IMR-90 (cell line): ENCODE measurements around the gene BRWD1. TPM values are rescaled to one million over a fixed set of nuclear protein-coding genes. Genes with fewer than 3 reads are reported as not detected.

Experiments
- ATAC-seq: fragments of 200-7000 bp; cut with Tn5 transposase; 2 replicates; pipeline ENCODE4 v1.9.1; 2020; ENCODE audit warnings: low read depth, mild to moderate bottlenecking, moderate library complexity
- BruUV-seq: library from RNA; stranded (reverse); fragments of 400-500 nt; replicated peaks from 2 replicates; lab custom pipeline; 2021; lab: Mats Ljungman, UMichigan
- CTCF ChIA-PET: fragments of 300-600 bp; formaldehyde crosslinking; extraction: SDS; loops from one replicate; lab custom pipeline; 2021; ENCODE audit warnings: antibody characterized with exemption; lab: Yijun Ruan, JAX
- POLR2A ChIA-PET: fragments of 300-600 bp; sonication (Branson Sonifier 250); formaldehyde crosslinking; loops from one replicate; lab custom pipeline; 2022; ENCODE audit warnings: antibody characterized with exemption; ENCODE audit not compliant: unreplicated experiment; lab: Charles Lee
- DNase-seq: peaks from one replicate; pipeline ENCODE4 v3.0.0; 2013
- H2AFZ ChIP-seq: replicated peaks from 2 replicates; pipeline ENCODE3; 2013; ENCODE audit warnings: low read length, mild to moderate bottlenecking; ENCODE audit not compliant: poor library complexity
- H2AK5ac ChIP-seq: 2 replicates; pipeline ENCODE4 v1.6.1; 2013; ENCODE audit warnings: low read depth, low read length, inconsistent platforms
- H2AK9ac ChIP-seq: replicated peaks from 2 replicates; pipeline ENCODE3; 2013; ENCODE audit warnings: mild to moderate bottlenecking, low read depth, low read length, moderate library complexity; ENCODE audit not compliant: poor library complexity
- H2BK120ac ChIP-seq: 2 replicates; pipeline ENCODE4 v1.6.1; 2013; ENCODE audit warnings: low read depth, low read length, inconsistent platforms
- H2BK15ac ChIP-seq: 3 replicates; pipeline ENCODE4 v1.6.1; 2013; ENCODE audit warnings: low read depth, low read length, inconsistent platforms
- H2BK20ac ChIP-seq: 2 replicates; pipeline ENCODE4 v1.6.1; 2013; ENCODE audit warnings: low read depth, mild to moderate bottlenecking, inconsistent platforms, low read length, moderate library complexity
- H2BK5ac ChIP-seq: 2 replicates; pipeline ENCODE4 v1.6.1; 2013; ENCODE audit warnings: mild to moderate bottlenecking, low read depth, low read length, inconsistent platforms; ENCODE audit not compliant: poor library complexity, severe bottlenecking
- H3K14ac ChIP-seq: replicated peaks from 2 replicates; pipeline ENCODE4 v1.6.1; 2013; ENCODE audit warnings: low read depth, low read length, inconsistent platforms
- H3K18ac ChIP-seq: 2 replicates; pipeline ENCODE4 v1.6.1; 2013; ENCODE audit warnings: low read depth, low read length, control low read depth
- H3K23ac ChIP-seq: 2 replicates; pipeline ENCODE4 v1.6.1; 2013; ENCODE audit warnings: low read depth, low read length, inconsistent platforms
- H3K27ac ChIP-seq: 2 replicates; pipeline ENCODE4 v1.5.1; 2013; ENCODE audit warnings: mild to moderate bottlenecking, control low read depth, low read length; ENCODE audit not compliant: insufficient read depth
- H3K27me3 ChIP-seq: 2 replicates; pipeline ENCODE4 v1.6.1; 2013; ENCODE audit warnings: low read length; ENCODE audit not compliant: control insufficient read depth, insufficient read depth
- H3K36me3 ChIP-seq: 2 replicates; pipeline ENCODE4 v1.6.1; 2013; ENCODE audit warnings: low read length, mixed read lengths; ENCODE audit not compliant: control insufficient read depth, insufficient read depth
- H3K4ac ChIP-seq: 2 replicates; pipeline ENCODE4 v1.6.1; 2013; ENCODE audit warnings: low read depth, low read length, inconsistent platforms
- H3K4me1 ChIP-seq: 2 replicates; pipeline ENCODE4 v1.6.1; 2013; ENCODE audit warnings: low read length, mixed read lengths; ENCODE audit not compliant: control insufficient read depth, insufficient read depth
- H3K4me2 ChIP-seq: 2 replicates; pipeline ENCODE4 v1.6.1; 2013; ENCODE audit warnings: low read depth, mild to moderate bottlenecking, control low read depth, low read length, moderate library complexity
- H3K4me3 ChIP-seq: 2 replicates; pipeline ENCODE4 v1.5.1; 2013; ENCODE audit warnings: low read depth, mild to moderate bottlenecking, control low read depth, low read length, moderate library complexity; ENCODE audit not compliant: insufficient read depth
- H3K56ac ChIP-seq: 2 replicates; pipeline ENCODE4 v1.6.1; 2013; ENCODE audit warnings: low read length, inconsistent platforms; ENCODE audit not compliant: insufficient read depth; ENCODE audit errors: extremely low read depth
- H3K79me1 ChIP-seq, 2 experiments: 2 replicates each; pipeline ENCODE4 v1.6.1; 2013; ENCODE audit warnings: low read length in 2 of 2, inconsistent platforms in 1 of 2, low read depth in 1 of 2
- H3K9ac ChIP-seq: 2 replicates; pipeline ENCODE4 v1.6.1; 2013; ENCODE audit warnings: low read depth, low read length, control low read depth
- H3K9me1 ChIP-seq: 2 replicates; pipeline ENCODE4 v1.6.1; 2013; ENCODE audit warnings: low read length, inconsistent platforms; ENCODE audit not compliant: insufficient read depth
- H3K9me3 ChIP-seq: 2 replicates; pipeline ENCODE4 v1.6.1; 2013; ENCODE audit warnings: low read length; ENCODE audit not compliant: control insufficient read depth, insufficient read depth
- H4K20me1 ChIP-seq: 2 replicates; pipeline ENCODE4 v1.6.1; 2013; ENCODE audit warnings: low read length, inconsistent platforms; ENCODE audit not compliant: insufficient read depth
- H4K5ac ChIP-seq: 2 replicates; pipeline ENCODE4 v1.6.1; 2013; ENCODE audit warnings: mild to moderate bottlenecking, low read depth, low read length, control low read depth
- H4K8ac ChIP-seq, 2 experiments: 2 replicates each; pipeline ENCODE4 v1.6.1; 2013; ENCODE audit warnings: low read depth in 2 of 2, low read length in 2 of 2, control low read depth in 1 of 2, inconsistent platforms in 1 of 2
- H4K91ac ChIP-seq: 2 replicates; pipeline ENCODE4 v1.6.1; 2013; ENCODE audit warnings: low read depth, low read length, inconsistent platforms; ENCODE audit not compliant: insufficient read depth
- BHLHE40 ChIP-seq: fragments of 150-350 bp; IDR thresholded peaks from 2 replicates; pipeline ENCODE4 v1.6.1; 2016; ENCODE audit warnings: mild to moderate bottlenecking, low read depth, low read length
- CEBPB ChIP-seq: IDR thresholded peaks from 2 replicates; pipeline ENCODE4 v1.6.1; 2012; ENCODE audit warnings: low read depth, low read length, improper control_type of control experiment
- CHD1 ChIP-seq: IDR thresholded peaks from 2 replicates; pipeline ENCODE4 v1.6.1; 2012; ENCODE audit warnings: low read depth, low read length, improper control_type of control experiment
- FOS ChIP-seq: fragments of 150-350 bp; IDR thresholded peaks from 2 replicates; pipeline ENCODE4 v1.6.1; 2016; ENCODE audit warnings: low read depth, low read length
- MAFK ChIP-seq: IDR thresholded peaks from 2 replicates; pipeline ENCODE4 v1.6.1; 2012; ENCODE audit warnings: low read depth, low read length, improper control_type of control experiment
- MAZ ChIP-seq: IDR thresholded peaks from 2 replicates; pipeline ENCODE4 v1.6.1; 2012; ENCODE audit warnings: low read depth, mild to moderate bottlenecking, low read length, improper control_type of control experiment, moderate library complexity, borderline replicate concordance
- MXI1 ChIP-seq: IDR thresholded peaks from 2 replicates; pipeline ENCODE4 v1.6.1; 2012; ENCODE audit warnings: low read depth, mild to moderate bottlenecking, low read length, moderate library complexity, borderline replicate concordance
- NFE2L2 ChIP-seq: fragments of 150-350 bp; IDR thresholded peaks from 2 replicates; pipeline ENCODE4 v1.6.1; 2016; ENCODE audit warnings: low read depth, mild to moderate bottlenecking, low read length
- POLR2A ChIP-seq: IDR thresholded peaks from 2 replicates; pipeline ENCODE4 v1.6.1; 2012; ENCODE audit warnings: mild to moderate bottlenecking, low read depth, low read length
- SMC3 ChIP-seq: fragments of 150-350 bp; IDR thresholded peaks from 2 replicates; pipeline ENCODE4 v1.6.1; 2016; ENCODE audit warnings: low read depth, mild to moderate bottlenecking, antibody characterized with exemption, low read length, moderate library complexity
- USF2 ChIP-seq: fragments of 150-350 bp; IDR thresholded peaks from 2 replicates; pipeline ENCODE4 v1.6.1; 2017; ENCODE audit warnings: mild to moderate bottlenecking, antibody characterized with exemption, low read length, low read depth
- WGBS, 2 experiments: methylation state at CpG; one replicate each; pipeline versions ENCODE4 v1.1.5 to v1.1.7; 2013; ENCODE audit warnings: missing lambda C conversion rate in 2 of 2; ENCODE audit not compliant: insufficient read length in 1 of 2; ENCODE audit errors: extremely low coverage in 2 of 2; 5-methylcytosine and 5-hydroxymethylcytosine counted together
- dilution Hi-C: fragments of 300-500 bp; cut with HindIII; formaldehyde crosslinking; loops from one replicate; pipeline ENCODE4 v1.14.3; 2018; ENCODE audit warnings: low sequenced_read_pairs; ENCODE audit not compliant: unreplicated experiment
- in situ Hi-C: fragments of 300-500 bp; cut with MboI; formaldehyde crosslinking; loops from 3 replicates; pipeline ENCODE4 v1.14.3; 2019; ENCODE audit warnings: low sequenced_read_pairs, inconsistent platforms, mixed read lengths
- intact Hi-C: fragments of 100-400 bp; cut with micrococcal nuclease; formaldehyde crosslinking; loops from 2 replicates; pipeline ENCODE4 v1.10.0; 2022
- polyA plus RNA-seq, 3 experiments: library from polyadenylated mRNA; depleted of rRNA; stranded (reverse); fragments of >200 nt; gene quantifications; 2 replicates each; pipeline ENCODE4 v1.2.3, GENCODE V29; 2012; ENCODE audit warnings: low replicate concordance in 1 of 3
- total RNA-seq: library from RNA; depleted of rRNA; stranded (reverse); fragments of >200 nt; gene quantifications from 2 replicates; pipeline ENCODE4 v1.2.3, GENCODE V29; 2012
- TF ChIP-seq, protein P1 (sequence below): conservative IDR thresholded peaks from 2 replicates; pipeline ENCODE4 v1.5.1; 2012; ENCODE audit warnings: mild to moderate bottlenecking, low read depth, low read length, improper control_type of control experiment
- TF ChIP-seq, protein P2 (sequence below): fragments of 150-350 bp; IDR thresholded peaks from 2 replicates; pipeline ENCODE4 v1.6.1; 2016; ENCODE audit warnings: low read depth, mild to moderate bottlenecking, low read length, moderate library complexity, borderline replicate concordance

The BRWD1 gene
- total and polyA plus RNA-seq, 2 of the 4 experiments (the other 2 are of a cell fraction) = 6.7 to 28.7 TPM

- peak within 1 kb of the TSS; percentile 98 for H2AK9ac ChIP-seq
- H3K9me3 ChIP-seq = no peaks in the 10 kb centered on the region
- H3K27me3 ChIP-seq = no peaks in the 10 kb centered on the region
- dilution Hi-C loops (no loop called here), intact Hi-C loops (loop anchor here (1.0 kb wide), 2 partner anchors 32 to 40 kb away; a partner anchor contains a TSS), in situ Hi-C loops (no loop called here)
- no peaks in the 10 kb centered on the region; the same call in 1 of the 2 replicates for H3K9me1 ChIP-seq
- peak within 1 kb of the TSS; percentile 79 for H3K27ac ChIP-seq
- BruUV-seq = no TSS peak
- peak; percentile 80 for ATAC-seq
- peak within 1 kb of the TSS; percentile 98 for H3K14ac ChIP-seq
- peak within 1 kb of the TSS; percentile 70 for H3K56ac ChIP-seq
- peak within 1 kb of the TSS; percentile 77 for H2BK120ac ChIP-seq
- H2BK20ac ChIP-seq = peak within 1 kb of the TSS; percentile 36; the same call in 1 of the 2 replicates
- peak within 1 kb of the TSS; percentile 98 for H3K23ac ChIP-seq
- peak within 1 kb of the TSS; percentile 91 for H2BK5ac ChIP-seq
- peaks cover 16 to 35% of the 10 kb centered on the region in 2 experiments for H3K79me1 ChIP-seq
- peak within 1 kb of the TSS; percentile 25; the same call in 1 of the 3 replicates for H2BK15ac ChIP-seq
- H4K8ac ChIP-seq = peak within 1 kb of the TSS; percentile 93 to 96
- peak within 1 kb of the TSS; percentile 85 for H4K5ac ChIP-seq
- POLR2A ChIA-PET = interaction anchor here (0.7 to 1.1 kb wide), 2 partner anchors 39 to 65 kb away, joined by 3 read pairs; no protein-coding TSS in a partner anchor
- CTCF ChIA-PET = no interaction called here
- peak within 1 kb of the TSS; percentile 94 for H3K4me3 ChIP-seq
- H3K4me1 ChIP-seq = peaks cover 5% of the 10 kb centered on the region
- H3K36me3 ChIP-seq = peaks cover 12% of the 10 kb centered on the region
- peaks cover 33% of the 10 kb centered on the region; the same call in 1 of the 2 replicates for H4K20me1 ChIP-seq
- H3K4ac ChIP-seq = peak within 1 kb of the TSS; percentile 82
- H2AK5ac ChIP-seq = peak within 1 kb of the TSS; percentile 59
- peak within 1 kb of the TSS; percentile 25; the same call in 1 of the 2 replicates for H3K18ac ChIP-seq
- peak; percentile 86 for DNase-seq
- peak within 1 kb of the TSS; percentile 90 for H3K9ac ChIP-seq
- H2AFZ ChIP-seq = peak within 1 kb of the TSS; percentile 92
- peak within 1 kb of the TSS; percentile 74 for H4K91ac ChIP-seq
- peak within 1 kb of the TSS; percentile 100 for H3K4me2 ChIP-seq
- 0% methylated on average over 45 of the region's 116 CpGs; no CpG with 5 or more reads in 1 of the 2 experiments for WGBS, 2 experiments
- TF ChIP-seq POLR2A (peak; percentile 85), NFE2L2 (no peak), BHLHE40 (peak; percentile 75; the same call in 1 of the 2 replicates), MAFK (no peak), MAZ (peak; percentile 65; the same call in 1 of the 2 replicates), CHD1 (no peak), FOS (no peak), SMC3 (no peak), MXI1 (peak; percentile 89), USF2 (no peak), CEBPB (no peak)
- TF ChIP-seq, protein P1, sequence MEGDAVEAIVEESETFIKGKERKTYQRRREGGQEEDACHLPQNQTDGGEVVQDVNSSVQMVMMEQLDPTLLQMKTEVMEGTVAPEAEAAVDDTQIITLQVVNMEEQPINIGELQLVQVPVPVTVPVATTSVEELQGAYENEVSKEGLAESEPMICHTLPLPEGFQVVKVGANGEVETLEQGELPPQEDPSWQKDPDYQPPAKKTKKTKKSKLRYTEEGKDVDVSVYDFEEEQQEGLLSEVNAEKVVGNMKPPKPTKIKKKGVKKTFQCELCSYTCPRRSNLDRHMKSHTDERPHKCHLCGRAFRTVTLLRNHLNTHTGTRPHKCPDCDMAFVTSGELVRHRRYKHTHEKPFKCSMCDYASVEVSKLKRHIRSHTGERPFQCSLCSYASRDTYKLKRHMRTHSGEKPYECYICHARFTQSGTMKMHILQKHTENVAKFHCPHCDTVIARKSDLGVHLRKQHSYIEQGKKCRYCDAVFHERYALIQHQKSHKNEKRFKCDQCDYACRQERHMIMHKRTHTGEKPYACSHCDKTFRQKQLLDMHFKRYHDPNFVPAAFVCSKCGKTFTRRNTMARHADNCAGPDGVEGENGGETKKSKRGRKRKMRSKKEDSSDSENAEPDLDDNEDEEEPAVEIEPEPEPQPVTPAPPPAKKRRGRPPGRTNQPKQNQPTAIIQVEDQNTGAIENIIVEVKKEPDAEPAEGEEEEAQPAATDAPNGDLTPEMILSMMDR = peak; percentile 24; the same call in 1 of the 2 replicates
- TF ChIP-seq, protein P2, sequence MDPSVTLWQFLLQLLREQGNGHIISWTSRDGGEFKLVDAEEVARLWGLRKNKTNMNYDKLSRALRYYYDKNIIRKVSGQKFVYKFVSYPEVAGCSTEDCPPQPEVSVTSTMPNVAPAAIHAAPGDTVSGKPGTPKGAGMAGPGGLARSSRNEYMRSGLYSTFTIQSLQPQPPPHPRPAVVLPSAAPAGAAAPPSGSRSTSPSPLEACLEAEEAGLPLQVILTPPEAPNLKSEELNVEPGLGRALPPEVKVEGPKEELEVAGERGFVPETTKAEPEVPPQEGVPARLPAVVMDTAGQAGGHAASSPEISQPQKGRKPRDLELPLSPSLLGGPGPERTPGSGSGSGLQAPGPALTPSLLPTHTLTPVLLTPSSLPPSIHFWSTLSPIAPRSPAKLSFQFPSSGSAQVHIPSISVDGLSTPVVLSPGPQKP = no peak
These were observed 35.2 kb upstream of the BRWD1 start, which contains the start of gene HMGN1 for GRCh38 chr21:39348355-39349210. HMGN1 (minus strand) TSS chr21:39349088; CDS start chr21:39348917, 171 bp downstream.
